HG02884 (cell line): ENCODE results near the gene OCA2.
"Not testable (repeated sequence)": the region's sequence is repeated elsewhere in the genome, so short reads cannot be mapped to it uniquely, and the experiment has no call there.

Source experiments
- ATAC-seq: cut with Tn5 transposase; IDR thresholded peaks from one replicate; pipeline ENCODE4 v1.9.1; 2021; ENCODE audit warnings: mild to moderate bottlenecking, moderate library complexity; ENCODE audit not compliant: unreplicated experiment

The OCA2 gene

DNA sequence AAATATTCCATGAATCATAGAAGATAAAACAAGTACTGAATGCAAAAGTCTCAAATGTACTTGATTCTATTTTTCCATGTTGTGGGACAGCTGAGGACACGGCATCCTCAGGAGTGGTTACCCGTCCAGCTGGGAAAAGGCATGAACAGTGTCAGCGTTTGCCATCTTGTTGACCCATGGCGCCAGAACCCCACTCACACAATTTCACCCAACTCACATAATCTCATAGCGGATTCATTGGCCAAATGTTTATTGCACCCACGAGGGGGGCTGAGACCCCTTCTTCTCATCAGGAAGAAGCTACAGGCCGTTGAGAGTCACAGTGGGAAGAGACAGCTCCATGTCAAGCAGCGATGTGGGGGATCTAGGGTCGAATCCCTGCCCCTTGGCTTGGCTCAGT is 72.9 kb downstream of the OCA2 start:
- ATAC-seq, result no peak

GRCh38 chr15:28025413-28025812 is 73.7 kb downstream of the OCA2 start:
- no peak for ATAC-seq

DNA sequence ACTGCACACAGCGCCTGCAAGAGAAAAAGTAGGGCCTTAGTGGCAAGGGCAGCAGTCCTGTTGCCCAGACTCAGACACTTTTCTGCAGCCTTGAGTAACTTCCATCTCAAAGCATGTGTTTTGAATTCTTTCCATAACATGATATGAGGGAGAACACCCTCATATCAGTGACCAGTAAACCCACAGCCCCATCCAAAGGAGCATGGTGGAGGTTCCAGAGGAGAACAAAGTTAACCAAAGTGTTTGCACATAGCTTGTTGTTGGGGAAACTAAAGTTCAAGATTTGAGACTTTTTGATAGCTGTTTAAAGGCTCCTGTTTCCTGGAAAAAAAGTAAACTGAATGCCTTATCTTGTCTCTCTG is 74.2 kb downstream of the OCA2 start:
- no peak for ATAC-seq

DNA sequence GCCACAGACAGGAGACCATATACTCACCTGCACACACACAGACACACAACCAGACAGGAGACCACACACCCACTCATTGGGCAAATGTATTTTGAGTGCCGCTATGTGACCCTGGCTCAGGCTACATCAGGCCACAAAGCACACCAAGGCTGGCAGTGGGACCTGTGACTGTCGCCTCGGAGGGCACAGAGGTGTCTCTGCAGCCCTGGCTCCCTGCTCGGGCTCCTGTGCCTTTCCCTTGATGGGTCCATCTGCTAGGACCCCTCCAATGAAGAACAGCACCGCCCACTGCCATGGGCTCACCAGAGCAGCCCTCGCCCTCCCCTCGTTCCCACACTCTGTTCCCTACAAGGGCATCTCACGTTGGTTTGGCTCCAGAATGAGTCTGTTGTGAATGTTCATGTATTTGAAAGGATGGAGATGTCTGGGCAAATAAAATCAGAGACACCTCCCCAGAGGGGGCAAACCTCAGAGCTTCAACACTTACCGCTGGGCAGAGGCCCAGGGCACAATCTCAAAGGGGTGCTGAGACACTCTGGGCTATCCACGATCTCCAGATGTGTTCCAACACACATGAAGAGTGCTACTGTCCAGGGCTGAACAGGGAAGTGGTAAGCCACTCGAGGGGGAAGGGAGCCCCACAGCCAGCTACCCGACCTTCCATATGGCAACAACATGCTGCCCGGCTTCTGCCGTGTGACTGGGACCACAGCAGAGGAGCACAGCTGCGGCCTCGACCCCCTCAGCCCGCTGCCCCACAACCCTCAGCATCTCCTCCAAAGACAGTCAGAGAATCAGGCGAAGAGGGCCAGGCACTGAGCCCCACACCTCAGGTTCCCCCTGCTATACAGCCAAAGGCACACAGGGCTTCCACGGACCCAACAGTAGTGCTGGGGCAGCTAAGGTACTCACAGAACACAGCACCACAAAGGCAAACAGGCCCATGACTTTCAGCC is 74.9 kb downstream of the OCA2 start:
- no peak for ATAC-seq

GRCh38 chr15:28023422-28023821 is 75.7 kb downstream of the OCA2 start:
- no peak for ATAC-seq

DNA sequence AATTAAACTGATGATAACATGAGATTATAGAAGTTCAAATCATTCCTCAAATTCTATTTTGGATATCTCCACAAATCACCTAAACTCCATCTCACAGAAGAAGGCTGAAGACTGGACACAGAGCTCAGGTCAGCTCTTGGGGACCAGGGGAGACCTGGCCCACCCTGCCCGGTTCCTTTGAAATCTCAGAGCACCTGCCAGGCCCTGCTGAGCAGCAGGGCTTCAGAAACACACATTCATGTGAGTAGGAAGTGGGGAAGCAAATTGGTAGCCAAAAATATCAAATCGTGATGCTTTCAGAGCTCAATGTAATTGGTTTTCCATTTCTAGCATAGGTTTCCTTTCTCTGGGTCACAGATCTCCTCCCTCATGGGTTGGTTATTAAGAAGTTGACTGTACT is 76.2 kb downstream of the OCA2 start:
- ATAC-seq, result no peak

DNA sequence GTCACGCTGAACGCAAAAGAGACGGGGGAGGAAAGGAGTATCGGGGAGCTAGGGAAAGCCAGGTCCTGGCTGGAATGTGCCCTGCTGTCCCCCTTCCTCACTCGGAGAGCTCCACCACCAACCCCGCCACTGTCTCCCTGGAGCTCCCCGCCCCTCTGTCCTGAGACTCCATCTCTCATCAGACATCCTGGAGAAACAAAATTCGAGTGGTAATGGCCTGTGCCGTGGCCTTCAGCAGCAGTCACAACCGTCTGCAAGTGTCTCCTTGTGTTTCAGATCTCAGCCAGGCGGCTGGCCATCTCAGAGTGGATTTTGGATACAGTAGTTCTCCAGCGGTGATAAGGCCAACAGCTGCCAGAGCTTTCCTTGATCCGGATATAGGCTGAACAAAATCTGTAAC is 76.9 kb downstream of the OCA2 start:
- no peak for ATAC-seq

GRCh38 chr15:28021281-28022039 is 77.7 kb downstream of the OCA2 start:
- no peak for ATAC-seq

GRCh38 chr15:28020644-28021043 is 78.5 kb downstream of the OCA2 start:
- ATAC-seq, result no peak

GRCh38 chr15:28019594-28020309 is 79.4 kb downstream of the OCA2 start:
- no peak for ATAC-seq

- no peak for ATAC-seq
These were observed 80.6 kb downstream of the OCA2 start for GRCh38 chr15:28018291-28019044.

GRCh38 chr15:28017423-28017924 is 81.6 kb downstream of the OCA2 start:
- ATAC-seq, result no peak

- no peak for ATAC-seq
These were observed 83.3 kb downstream of the OCA2 start for GRCh38 chr15:28015855-28016254.

DNA sequence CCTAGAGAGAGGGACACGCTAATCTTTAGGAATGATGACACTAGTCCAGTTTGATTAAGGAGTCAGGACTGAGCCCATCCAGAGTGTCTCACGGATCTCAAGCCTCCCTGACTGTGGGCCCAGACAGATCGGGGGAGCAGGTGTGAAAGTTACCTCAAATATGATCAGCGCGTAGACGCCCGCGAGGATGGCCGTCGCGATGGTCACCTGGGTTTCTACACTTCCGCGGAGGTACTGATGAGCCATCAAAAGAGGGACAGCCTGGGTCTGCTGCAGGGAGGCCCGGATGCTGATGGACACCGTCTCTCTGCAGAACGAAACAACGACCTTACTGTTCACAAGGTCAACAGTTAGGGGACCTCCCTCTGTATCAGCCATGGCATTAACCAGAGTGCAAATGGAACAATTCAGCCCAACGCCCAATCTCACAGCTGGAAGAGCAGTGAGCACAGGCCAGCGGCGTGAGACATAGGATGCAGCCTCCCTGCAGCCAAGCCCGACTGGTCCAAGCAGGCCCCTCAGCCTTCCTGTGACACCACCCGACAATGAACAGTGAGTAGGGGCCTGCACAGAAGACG is 84.4 kb downstream of the OCA2 start:
- ATAC-seq, result no peak

- ATAC-seq, result no peak
These were observed 85.1 kb downstream of the OCA2 start for GRCh38 chr15:28013976-28014375.

DNA sequence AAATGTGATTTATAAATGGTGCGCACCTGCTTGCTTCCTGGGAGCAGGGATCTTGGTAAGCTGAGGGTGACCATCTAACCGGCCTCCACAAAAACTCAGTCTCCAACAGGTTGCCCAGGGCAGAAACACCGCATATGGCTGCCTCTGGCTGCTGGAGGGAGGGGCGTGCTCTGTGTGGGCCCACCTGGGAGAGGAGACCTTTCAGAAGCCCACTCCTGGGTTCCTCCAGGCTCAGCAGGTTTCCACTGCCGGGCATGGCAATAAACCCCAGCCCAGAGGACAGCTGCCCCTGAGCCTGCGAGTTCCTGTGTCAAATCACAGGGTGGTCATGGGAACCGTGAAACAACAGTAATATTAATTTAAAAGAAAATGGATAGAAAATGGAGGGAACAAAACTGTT is 85.6 kb downstream of the OCA2 start:
- ATAC-seq, result no peak

DNA sequence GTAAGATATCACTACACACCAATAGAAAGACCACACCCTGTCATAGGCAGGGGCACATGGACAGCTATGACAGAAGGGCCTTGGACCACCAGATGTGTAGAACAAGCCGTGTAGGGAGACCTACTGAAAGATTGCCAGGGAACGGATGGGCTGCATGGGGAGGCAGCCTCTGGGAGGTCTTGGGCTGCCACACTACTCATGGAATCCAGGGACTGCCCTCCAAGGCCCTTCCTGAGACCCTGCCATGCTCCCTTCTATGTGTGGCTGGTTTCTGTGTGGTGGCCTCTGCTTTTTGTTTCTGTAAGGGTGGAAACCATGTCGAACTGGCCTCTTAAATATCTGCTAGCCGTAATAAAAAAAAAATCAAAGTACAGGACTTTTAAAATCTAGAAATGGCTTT is 86.9 kb downstream of the OCA2 start:
- no peak for ATAC-seq

- not testable (repeated sequence) for ATAC-seq
These were observed 90.9 kb downstream of the OCA2 start for GRCh38 chr15:28008175-28008574.

GRCh38 chr15:28006116-28006905 is 92.8 kb downstream of the OCA2 start:
- no peak for ATAC-seq
